OCI-LY1 (cell line): ENCODE measurements around the gene GDF9.

Source experiments
- EZH2 ChIP-seq: fragments of 200-600 bp; sonication (generic), shearing (Covaris generic); IDR thresholded peaks from 2 replicates; pipeline ENCODE4 v1.8.0; 2017; ENCODE audit warnings: borderline replicate concordance, mixed run types, mild to moderate bottlenecking, antibody characterized with exemption, low read length, moderate library complexity, mixed read lengths
- TF ChIP-seq, protein P1 (sequence below): fragments of 200-600 bp; sonication (generic), shearing (Covaris generic); IDR thresholded peaks from 2 replicates; pipeline ENCODE4 v1.5.1; 2017; ENCODE audit warnings: mild to moderate bottlenecking, antibody characterized with exemption, low read length, moderate library complexity, mixed read lengths

- TF ChIP-seq, protein P1, sequence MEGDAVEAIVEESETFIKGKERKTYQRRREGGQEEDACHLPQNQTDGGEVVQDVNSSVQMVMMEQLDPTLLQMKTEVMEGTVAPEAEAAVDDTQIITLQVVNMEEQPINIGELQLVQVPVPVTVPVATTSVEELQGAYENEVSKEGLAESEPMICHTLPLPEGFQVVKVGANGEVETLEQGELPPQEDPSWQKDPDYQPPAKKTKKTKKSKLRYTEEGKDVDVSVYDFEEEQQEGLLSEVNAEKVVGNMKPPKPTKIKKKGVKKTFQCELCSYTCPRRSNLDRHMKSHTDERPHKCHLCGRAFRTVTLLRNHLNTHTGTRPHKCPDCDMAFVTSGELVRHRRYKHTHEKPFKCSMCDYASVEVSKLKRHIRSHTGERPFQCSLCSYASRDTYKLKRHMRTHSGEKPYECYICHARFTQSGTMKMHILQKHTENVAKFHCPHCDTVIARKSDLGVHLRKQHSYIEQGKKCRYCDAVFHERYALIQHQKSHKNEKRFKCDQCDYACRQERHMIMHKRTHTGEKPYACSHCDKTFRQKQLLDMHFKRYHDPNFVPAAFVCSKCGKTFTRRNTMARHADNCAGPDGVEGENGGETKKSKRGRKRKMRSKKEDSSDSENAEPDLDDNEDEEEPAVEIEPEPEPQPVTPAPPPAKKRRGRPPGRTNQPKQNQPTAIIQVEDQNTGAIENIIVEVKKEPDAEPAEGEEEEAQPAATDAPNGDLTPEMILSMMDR: no peak
- TF ChIP-seq EZH2: no peak
Measured at GRCh38 chr5:132884548-132884947, 18.3 kb upstream of the GDF9 start.
